CD14-positive monocyte (primary cell): Measurements from ENCODE around the gene PPEF1. TPM values are rescaled to one million over a fixed set of nuclear protein-coding genes. Genes with fewer than 3 reads are reported as not detected.

Experiments used
- DNase-seq, 3 donors: peaks; one replicate each; pipeline ENCODE4 v3.0.0-alpha.2; 2011 to 2022
- H2AFZ ChIP-seq: 2 replicates; pipeline ENCODE4 v1.6.0; 2012; ENCODE audit warnings: mild to moderate bottlenecking, low read depth, low read length, inconsistent platforms; ENCODE audit not compliant: insufficient read depth, poor library complexity, severe bottlenecking
- H3K27ac ChIP-seq, 2 donors: 1 replicate in 1 of 2; 2 replicates in 1 of 2; pipeline ENCODE4 v1.5.1; 2012 to 2013; ENCODE audit warnings: low read length in 2 of 2, control low read depth in 1 of 2, inconsistent platforms in 1 of 2, low read depth in 1 of 2, mild to moderate bottlenecking in 1 of 2
- H3K27me3 ChIP-seq, 2 donors: one replicate each; pipeline versions ENCODE4 v1.6.0 to v1.6.1; 2011 to 2013; ENCODE audit warnings: low read length in 2 of 2; ENCODE audit not compliant: control insufficient read depth in 2 of 2, insufficient read depth in 2 of 2
- H3K36me3 ChIP-seq, 2 donors: replicated peaks in 1 of 2; 1 replicate in 1 of 2; 2 replicates in 1 of 2; pipeline versions ENCODE4 v1.5.1 to v1.6.1; 2012 to 2013; ENCODE audit warnings: low read length in 2 of 2, control low read depth in 1 of 2, inconsistent platforms in 1 of 2, mild to moderate bottlenecking in 1 of 2; ENCODE audit not compliant: insufficient read depth in 2 of 2, control insufficient read depth in 1 of 2
- H3K4me1 ChIP-seq, 2 donors: 1 replicate in 1 of 2; 2 replicates in 1 of 2; pipeline versions ENCODE4 v1.5.1 to v1.6.1; 2012 to 2013; ENCODE audit warnings: low read length in 2 of 2, control low read depth in 1 of 2, inconsistent platforms in 1 of 2, mild to moderate bottlenecking in 1 of 2, moderate library complexity in 1 of 2; ENCODE audit not compliant: insufficient read depth in 2 of 2, control insufficient read depth in 1 of 2
- H3K4me2 ChIP-seq: replicated peaks from 2 replicates; pipeline ENCODE3; 2012; ENCODE audit warnings: low read length, moderate library complexity, mild to moderate bottlenecking; ENCODE audit not compliant: poor library complexity, severe bottlenecking; ENCODE audit errors: extremely low read depth
- H3K4me3 ChIP-seq, 3 experiments: fragments of 200-600 bp in 1 of 3; sonication (generic) in 1 of 3; replicated peaks in 1 of 3; 1 replicate in 2 of 3; 2 replicates in 1 of 3; pipeline ENCODE4 v1.5.1; 2011 to 2013; ENCODE audit warnings: low read length in 3 of 3, mild to moderate bottlenecking in 3 of 3, control low read depth in 2 of 3, low read depth in 2 of 3, inconsistent platforms in 1 of 3, moderate library complexity in 1 of 3
- H3K79me2 ChIP-seq: 2 replicates; pipeline ENCODE4 v1.6.0; 2012; ENCODE audit warnings: mild to moderate bottlenecking, control low read depth, inconsistent platforms, low read length, moderate library complexity; ENCODE audit not compliant: insufficient read depth
- H3K9ac ChIP-seq: 2 replicates; pipeline ENCODE4 v1.6.0; 2017; ENCODE audit warnings: low read length, mild to moderate bottlenecking; ENCODE audit not compliant: insufficient read depth, poor library complexity, severe bottlenecking
- H3K9me3 ChIP-seq, 2 donors: replicated peaks in 1 of 2; 1 replicate in 1 of 2; 2 replicates in 1 of 2; pipeline versions ENCODE4 v1.5.1 to v1.6.1; 2012 to 2013; ENCODE audit warnings: low read length in 2 of 2, control low read depth in 1 of 2; ENCODE audit not compliant: control insufficient read depth in 1 of 2, insufficient read depth in 1 of 2
- H4K20me1 ChIP-seq: 2 replicates; pipeline ENCODE4 v1.6.0; 2012; ENCODE audit warnings: mild to moderate bottlenecking, low read length, control low read depth, moderate library complexity; ENCODE audit not compliant: insufficient read depth
- H3K27ac Mint-ChIP-seq, 7 donors: one replicate each; pipeline ENCODE4 v1.8.0; 2020; ENCODE audit warnings: mild to moderate bottlenecking in 7 of 7, mixed read lengths in 7 of 7, moderate library complexity in 6 of 7, inconsistent platforms in 2 of 7
- H3K27me3 Mint-ChIP-seq, 3 donors: one replicate each; pipeline ENCODE4 v1.8.0; 2021 to 2022; ENCODE audit warnings: low read depth in 3 of 3, mild to moderate bottlenecking in 3 of 3, mixed read lengths in 3 of 3, moderate library complexity in 3 of 3, inconsistent platforms in 1 of 3
- H3K36me3 Mint-ChIP-seq, 2 donors: one replicate each; pipeline ENCODE4 v1.8.0; 2020; ENCODE audit warnings: mixed read lengths in 2 of 2, inconsistent platforms in 1 of 2, mild to moderate bottlenecking in 1 of 2
- H3K4me1 Mint-ChIP-seq: one replicate; pipeline ENCODE4 v1.8.0; 2020; ENCODE audit warnings: mild to moderate bottlenecking, mixed read lengths
- H3K4me3 Mint-ChIP-seq, 2 donors: one replicate each; pipeline ENCODE4 v1.8.0; 2020; ENCODE audit warnings: mild to moderate bottlenecking in 2 of 2, mixed read lengths in 2 of 2, moderate library complexity in 1 of 2
- H3K9me3 Mint-ChIP-seq, 7 donors: one replicate each; pipeline ENCODE4 v1.8.0; 2020 to 2022; ENCODE audit warnings: mixed read lengths in 7 of 7, mild to moderate bottlenecking in 6 of 7, moderate library complexity in 6 of 7, inconsistent platforms in 2 of 7
- CTCF ChIP-seq: fragments of 200-600 bp; IDR thresholded peaks from one replicate; pipeline ENCODE4 v1.8.0; 2022; ENCODE audit warnings: antibody characterized with exemption, mild to moderate bottlenecking
- WGBS: methylation state at CpG from one replicate; pipeline ENCODE4 v1.1.5; 2013; ENCODE audit warnings: missing lambda C conversion rate; ENCODE audit not compliant: insufficient coverage; 5-methylcytosine and 5-hydroxymethylcytosine counted together
- intact Hi-C, 2 donors: fragments of 100-400 bp; cut with micrococcal nuclease; formaldehyde crosslinking; loops; one replicate each; pipeline versions ENCODE4 v1.15.0 to v1.15.1; 2023
- polyA plus RNA-seq, 3 donors: library from polyadenylated mRNA; depleted of rRNA in 1 of 3; unstranded in 2 of 3; stranded (reverse) in 1 of 3; fragments of 300-500 nt in 2 of 3; fragments of >200 nt in 1 of 3; fragmentation: Illumina TruSeq in 2 of 3; gene quantifications; 1 replicate in 2 of 3; 2 replicates in 1 of 3; pipeline ENCODE4 v1.2.3, GENCODE V29; 2012 to 2021

PPEF1 gene
- polyA plus RNA-seq, 3 donors = 0.26 to 0.32 TPM; not detected in 1

DNA sequence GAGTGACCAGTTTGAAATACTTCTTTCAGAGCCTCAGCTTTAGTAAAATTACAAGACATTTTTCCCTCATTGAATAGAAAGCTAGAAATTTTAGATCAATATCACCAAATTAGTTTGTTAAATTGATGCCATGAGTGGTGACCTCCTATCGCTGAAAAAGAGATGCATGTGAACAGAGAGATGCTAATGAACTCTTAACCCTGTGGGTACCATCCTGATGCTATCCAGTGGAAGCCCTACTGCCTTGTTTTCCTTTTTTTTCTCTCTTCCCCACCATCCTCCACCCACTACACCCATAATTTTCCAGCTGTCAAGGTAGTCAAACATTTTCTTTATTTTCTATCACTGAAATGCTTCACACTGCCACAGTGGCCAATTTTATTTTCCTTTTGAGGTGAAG is 61.9 kb downstream of the PPEF1 start:
- Histone ChIP-seq H4K20me1 (no peaks in the 10 kb centered on the region), H3K4me1 (no peaks in the 10 kb centered on the region), H3K36me3 (no peaks in the 10 kb centered on the region), H3K9ac (no peak overlapping the region), H3K27me3 (no peaks in the 10 kb centered on the region), H3K79me2 (no peaks in the 10 kb centered on the region), H3K4me3 (no peak overlapping the region), H2AFZ (no peak overlapping the region), H3K4me2 (no peak overlapping the region), H3K9me3 (no peaks in the 10 kb centered on the region), H3K27ac (no peak overlapping the region)
- Mint-ChIP-seq H3K9me3 (peaks cover 2 to 11% (median 6%) of the 10 kb centered on the region in 7 donors), H3K27ac (no peak overlapping the region), H3K27me3 (peaks cover 0 to 4% (median 3%) of the 10 kb centered on the region in 3 donors), H3K36me3 (no peaks in the 10 kb centered on the region), H3K4me3 (no peak overlapping the region), H3K4me1 (no peaks in the 10 kb centered on the region)
- WGBS = 40% methylated on average over 1 of the region's 1 CpG
- intact Hi-C loops = no loop called here
- TF ChIP-seq CTCF = no peak
- DNase-seq = no peak

DNA sequence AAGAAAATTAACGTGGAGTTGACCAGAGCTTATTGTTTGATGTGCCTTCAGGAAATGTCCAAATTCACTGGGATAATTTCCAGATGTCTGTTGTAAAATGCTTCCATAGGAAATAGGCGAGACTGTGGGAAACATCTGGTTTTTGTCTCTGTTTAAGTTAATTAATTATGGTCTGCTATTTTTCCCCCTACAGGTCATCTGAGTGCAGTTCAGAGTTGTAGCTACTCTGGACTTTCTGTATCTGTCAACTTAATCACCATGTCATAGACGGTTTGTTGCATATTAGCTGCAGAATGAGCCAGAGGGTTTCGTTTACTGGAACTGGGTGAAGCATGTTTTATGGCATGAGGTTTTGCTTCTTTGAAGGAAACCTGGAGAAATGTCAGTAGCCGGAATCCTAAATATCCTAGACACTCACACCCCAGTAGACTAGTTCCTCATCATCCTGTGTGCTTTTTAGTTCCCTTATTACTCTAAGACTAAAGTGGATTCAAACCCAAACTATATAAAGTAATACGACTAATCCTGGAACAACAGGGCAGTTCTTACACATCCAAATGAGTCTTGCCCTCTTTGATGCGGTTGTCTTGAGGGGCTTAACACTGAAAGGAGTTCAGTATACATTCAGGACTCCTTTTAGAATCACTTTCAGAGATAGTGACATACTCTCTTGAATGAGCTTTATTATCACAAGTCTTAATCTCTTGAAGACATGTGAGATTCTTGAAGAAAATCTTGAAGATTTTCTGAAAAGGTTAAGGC is 62.5 kb downstream of the PPEF1 start:
- no peaks in the 10 kb centered on the region for H3K36me3 ChIP-seq
- H3K4me1 ChIP-seq = no peaks in the 10 kb centered on the region
- no peak overlapping the region for H3K4me2 ChIP-seq
- H3K9ac ChIP-seq = no peak overlapping the region
- no peak overlapping the region for H3K27ac ChIP-seq
- DNase-seq = no peak
- H3K9me3 ChIP-seq = no peaks in the 10 kb centered on the region
- intact Hi-C loops = no loop called here
- H3K79me2 ChIP-seq = no peaks in the 10 kb centered on the region
- no peak for TF ChIP-seq CTCF
- no CpG with 5 or more reads among the region's 7 CpGs for WGBS
- Mint-ChIP-seq H3K27me3 (peaks cover 0 to 3% (median 3%) of the 10 kb centered on the region in 3 donors), H3K36me3 (no peaks in the 10 kb centered on the region), H3K9me3 (peaks cover 2 to 13% (median 6%) of the 10 kb centered on the region in 7 donors), H3K4me3 (no peak overlapping the region), H3K27ac (no peak overlapping the region), H3K4me1 (no peaks in the 10 kb centered on the region)
- H3K4me3 ChIP-seq = no peak overlapping the region
- no peak overlapping the region for H2AFZ ChIP-seq
- no peaks in the 10 kb centered on the region for H4K20me1 ChIP-seq
- H3K27me3 ChIP-seq = no peaks in the 10 kb centered on the region
